ENCODE data around the gene RBMS1. TPM values are rescaled to one million over a fixed set of nuclear protein-coding genes. Genes with fewer than 3 reads are reported as not detected.
A peak's percentile ranks its signal among the peaks of the same experiment; 100 is the strongest.

Gene RBMS1
- total and polyA plus RNA-seq, 2 of the 13 experiments (the other 11 are each of a cell fraction or from before 2014, with no cell fraction given), result 55.5 to 110 TPM

GRCh38 chr2:160381425-160381951, 112.1 kb downstream of the RBMS1 start:
- Histone ChIP-seq H3K9me3 (ENCODE audit: low read length) (no peaks in the 10 kb centered on the region), H3K27ac (ENCODE audit: extremely low read length, insufficient read depth, low read length) (no peak overlapping the region), H3K27me3 (ENCODE audit: control insufficient read depth in 1 of 2, insufficient read depth in 2 of 2, low read length in 2 of 2) (no peaks in the 10 kb centered on the region), H2AFZ (ENCODE audit: low read length) (no peak overlapping the region), H3K4me3 (replicated peaks in 1 of 3; ENCODE audit: insufficient read depth in 1 of 3, low read depth in 2 of 3, low read length in 3 of 3) (no peak overlapping the region), H3K79me2 (ENCODE audit: insufficient read depth, low read length) (peaks cover 11% of the 10 kb centered on the region), H4K20me1 (ENCODE audit: insufficient read depth, low read length) (peaks cover 16% of the 10 kb centered on the region), H3K36me3 (replicated peaks in 1 of 2; ENCODE audit: control insufficient read depth in 1 of 2, insufficient read depth in 2 of 2, low read length in 2 of 2) (no peaks in the 10 kb centered on the region), H3K9ac (ENCODE audit: insufficient read depth, low read depth, low read length) (no peak overlapping the region), H3K4me1 (ENCODE audit: insufficient read depth, low read length) (no peaks in the 10 kb centered on the region; the same call in 1 of the 2 replicates), H3K4me2 (ENCODE audit: low read depth, low read length) (no peak overlapping the region)
- FAIRE-seq (peak; percentile 26), ATAC-seq (no peak), DNase-seq (ENCODE audit: low spot score) (no peak)
- in situ Hi-C loops (cut with HindIII; ENCODE audit: extremely low pct_ligation_motif_present, low pct_unique_long_range_greater_than_20kb), result no loop called here
- ChIA-PET CTCF (ENCODE audit: low intra/inter-chr PET ratio, low total read pairs) (no interaction called here), POLR2A (no interaction called here)
- intact Hi-C loops (cut with micrococcal nuclease; ENCODE audit: unreplicated experiment), result no loop called here
- WGBS (ENCODE audit: low lambda C conversion rate), result 83% methylated on average over 5 of the region's 5 CpGs
- TF ChIP-seq JDP2 (CRISPR knock-in tag; IDR thresholded peaks at IDR 0.05; ENCODE audit: borderline replicate concordance) (no peak), ZNF121 (CRISPR knock-in tag; IDR thresholded peaks at IDR 0.05) (no peak), ZNF766 (CRISPR knock-in tag; IDR thresholded peaks at IDR 0.05; ENCODE audit: borderline replicate concordance) (no peak)
- no TSS peak for BruUV-seq (replicated peaks)

- 93% methylated on average over 5 of the region's 5 CpGs for WGBS (ENCODE audit: low lambda C conversion rate)
- in situ Hi-C loops (cut with HindIII; ENCODE audit: extremely low pct_ligation_motif_present, low pct_unique_long_range_greater_than_20kb), result no loop called here
- POLR2A ChIA-PET, result no interaction called here
- H3K9ac ChIP-seq (ENCODE audit: insufficient read depth, low read depth, low read length), result no peak overlapping the region
- H2AFZ ChIP-seq (ENCODE audit: low read length), result no peak overlapping the region
- H3K27ac ChIP-seq (ENCODE audit: extremely low read length, insufficient read depth, low read length), result no peak overlapping the region
- intact Hi-C loops (cut with micrococcal nuclease; ENCODE audit: unreplicated experiment), result no loop called here
- no peaks in the 10 kb centered on the region; the same call in 1 of the 2 replicates for H3K4me1 ChIP-seq (ENCODE audit: insufficient read depth, low read length)
- FAIRE-seq, result no peak
- H3K36me3 ChIP-seq (replicated peaks in 1 of 2; ENCODE audit: control insufficient read depth in 1 of 2, insufficient read depth in 2 of 2, low read length in 2 of 2), result no peaks in the 10 kb centered on the region
- no peak for DNase-seq (ENCODE audit: low spot score)
- H3K9me3 ChIP-seq (ENCODE audit: low read length), result no peaks in the 10 kb centered on the region
- H3K4me3 ChIP-seq (replicated peaks in 1 of 3; ENCODE audit: insufficient read depth in 1 of 3, low read depth in 2 of 3, low read length in 3 of 3), result no peak overlapping the region
- TF ChIP-seq MEF2D (CRISPR knock-in tag; IDR thresholded peaks at IDR 0.05), result no peak
- no peak for TF ChIP-seq POLR2G (IDR thresholded peaks at IDR 0.05; ENCODE audit: low read depth, low read length)
- no peak for TF ChIP-seq RBFOX2 (IDR thresholded peaks at IDR 0.05; ENCODE audit: low read depth, low read length)
- TF ChIP-seq MAFG (CRISPR knock-in tag; IDR thresholded peaks at IDR 0.05), result no peak
- H3K4me2 ChIP-seq (ENCODE audit: low read depth, low read length), result no peak overlapping the region
- H3K27me3 ChIP-seq (ENCODE audit: control insufficient read depth in 1 of 2, insufficient read depth in 2 of 2, low read length in 2 of 2), result no peaks in the 10 kb centered on the region
- peaks cover 11% of the 10 kb centered on the region for H3K79me2 ChIP-seq (ENCODE audit: insufficient read depth, low read length)
- no peak for ATAC-seq
- BruUV-seq (replicated peaks), result no TSS peak
- CTCF ChIA-PET (ENCODE audit: low intra/inter-chr PET ratio, low total read pairs), result no interaction called here
- H4K20me1 ChIP-seq (ENCODE audit: insufficient read depth, low read length), result peaks cover 19% of the 10 kb centered on the region
Measured at GRCh38 chr2:160380611-160381010, 113.0 kb downstream of the RBMS1 start.

All from HepG2 (cell line).